PC-9 (cell line): ENCODE results near the gene ESR1.

Experiments
- CTCF ChIP-seq: fragments of 200-600 bp; sonication (generic); conservative IDR thresholded peaks from 2 replicates; pipeline ENCODE4 v1.6.1; 2017; ENCODE audit warnings: mixed run types, antibody characterized with exemption, mild to moderate bottlenecking, moderate library complexity
- EZH2 ChIP-seq: fragments of 200-600 bp; sonication (generic); IDR thresholded peaks from 2 replicates; pipeline ENCODE4 v1.8.0; 2017; ENCODE audit warnings: antibody characterized with exemption, low read depth

DNA sequence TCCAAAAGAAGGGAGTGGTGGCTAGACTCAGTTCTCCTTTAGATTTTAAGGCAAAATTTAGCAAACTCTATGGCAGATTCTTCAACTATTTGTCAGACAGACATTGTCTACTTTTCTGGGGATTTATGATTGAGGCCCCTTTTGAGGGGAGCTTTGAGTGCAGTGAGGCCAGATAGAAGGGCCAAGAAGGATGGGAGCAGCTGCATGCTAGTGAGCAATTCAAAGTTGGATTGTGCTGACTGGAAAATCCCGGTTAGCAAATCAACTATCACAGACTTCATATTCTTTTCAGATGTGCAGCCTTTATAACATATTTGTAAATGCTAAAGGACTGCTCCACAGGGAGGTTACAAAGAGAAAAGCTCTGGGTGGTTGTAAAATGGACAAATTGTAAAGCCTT, 35.0 kb upstream of the ESR1 start:
- TF ChIP-seq CTCF = no peak
- no peak for TF ChIP-seq EZH2
